HG03196 (cell line): ENCODE data around the gene TP53AIP1.

Source experiments
- ATAC-seq: cut with Tn5 transposase; IDR thresholded peaks from one replicate; pipeline ENCODE4 v1.9.1; 2021; ENCODE audit not compliant: unreplicated experiment

TP53AIP1 gene, protein sequence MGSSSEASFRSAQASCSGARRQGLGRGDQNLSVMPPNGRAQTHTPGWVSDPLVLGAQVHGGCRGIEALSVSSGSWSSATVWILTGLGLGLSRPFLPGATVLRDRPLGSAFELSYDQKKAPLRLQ

DNA sequence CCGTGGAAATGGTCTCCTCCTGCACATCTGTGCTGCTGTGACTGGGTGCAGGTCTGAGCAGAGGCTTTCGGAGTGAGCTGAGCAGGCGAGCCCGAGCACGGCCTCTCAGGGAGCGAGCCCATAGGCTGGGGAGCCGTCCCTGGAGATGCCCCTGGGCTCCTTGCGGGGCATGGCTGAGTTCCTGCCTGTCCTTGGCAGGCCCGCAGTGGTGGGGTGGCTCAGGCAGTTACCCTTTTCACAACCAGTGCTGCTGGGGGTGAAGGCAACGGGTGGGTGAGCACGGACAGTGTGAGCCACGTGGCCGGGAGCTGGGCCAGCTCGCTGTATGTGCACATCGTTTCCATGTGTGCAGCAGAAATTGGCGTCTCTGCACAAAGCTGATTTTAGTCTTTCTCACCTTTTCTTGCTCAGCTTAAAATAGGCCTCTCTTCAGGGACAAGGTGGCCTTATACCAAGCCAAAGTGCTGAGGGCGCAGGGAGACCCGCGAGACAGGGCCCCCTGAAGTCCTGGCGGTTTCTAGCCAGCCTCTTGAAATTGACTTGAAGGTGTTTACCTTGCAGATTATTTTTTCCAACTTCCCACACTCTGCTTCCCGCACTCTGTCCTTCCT lies at the start of gene TP53AIP1:
TSS of gene TP53AIP1 (minus strand) at position 55 of the 611 bp plus-strand sequence. CDS start 5,053 bp downstream, outside the sequence.
- no peak for ATAC-seq

DNA sequence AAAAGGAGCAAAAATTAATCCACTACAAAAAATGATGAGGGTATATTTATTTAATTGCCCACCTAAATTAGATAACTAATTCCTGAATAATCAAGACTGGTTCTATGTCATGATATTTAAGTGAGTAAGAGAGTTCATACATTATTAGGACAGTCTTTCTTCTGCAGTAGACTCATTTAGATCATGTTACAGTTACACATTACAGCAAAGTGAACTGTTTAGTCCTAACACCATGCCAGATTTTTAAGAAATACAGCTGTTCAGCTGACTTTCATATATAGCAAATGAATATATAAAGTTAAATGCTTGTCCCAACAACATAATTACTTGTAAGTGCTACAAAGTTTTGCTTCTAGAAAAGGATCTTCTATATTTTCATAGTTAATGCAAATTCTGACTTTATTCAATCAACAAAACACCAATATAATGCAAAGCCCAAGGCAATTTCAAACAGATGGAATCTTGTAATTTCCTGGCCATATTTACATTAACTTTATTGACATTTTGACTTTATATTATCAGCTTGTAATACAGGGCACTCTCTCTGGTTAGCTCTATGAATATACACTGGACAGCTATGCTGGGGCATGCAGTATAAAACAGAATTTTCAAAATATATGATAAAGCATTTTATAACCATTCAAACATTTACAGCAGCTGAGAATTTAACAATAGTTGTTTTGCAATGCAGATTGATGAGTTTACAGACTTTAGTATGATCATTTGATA lies 45.7 kb upstream of the TP53AIP1 start:
- no peak for ATAC-seq

DNA sequence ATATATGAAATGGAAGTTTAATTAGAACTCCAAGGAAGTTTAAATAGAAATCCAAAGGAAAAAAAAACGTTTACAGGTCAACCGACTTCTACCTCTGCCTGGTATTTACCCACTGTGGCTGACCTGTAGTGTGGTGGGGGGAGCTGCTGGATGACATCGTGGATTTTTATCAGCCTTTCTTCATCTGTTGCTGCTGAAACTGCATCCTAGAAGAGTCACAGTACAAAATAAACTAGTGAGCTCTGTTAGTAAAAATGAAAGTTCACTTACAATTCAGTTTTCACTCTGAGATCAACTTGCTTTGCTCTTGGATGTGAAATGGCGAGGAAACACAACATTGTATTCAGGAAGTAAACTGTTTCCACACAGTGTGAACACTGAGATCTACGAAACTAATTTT lies 43.2 kb upstream of the TP53AIP1 start:
- ATAC-seq = no peak

DNA sequence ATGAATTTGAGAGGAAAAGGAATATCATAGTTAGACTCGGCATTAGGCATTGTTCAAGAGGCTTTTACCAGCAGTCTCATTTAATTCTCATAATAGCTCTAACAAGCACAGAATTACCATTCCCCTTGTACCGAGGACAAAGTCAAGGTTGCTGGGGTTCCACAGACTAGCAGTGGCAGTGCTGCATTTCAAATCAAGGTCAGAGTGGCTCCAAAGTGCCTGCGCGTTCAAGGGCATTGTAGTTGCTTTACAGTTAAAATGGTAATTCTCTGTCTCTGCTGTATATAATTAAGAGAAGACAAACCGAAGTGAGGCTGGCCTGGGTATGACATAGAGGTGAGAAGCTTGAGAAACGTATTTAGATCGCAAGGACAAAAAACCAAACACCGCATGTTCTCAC lies 40.4 kb upstream of the TP53AIP1 start:
- ATAC-seq = no peak

DNA sequence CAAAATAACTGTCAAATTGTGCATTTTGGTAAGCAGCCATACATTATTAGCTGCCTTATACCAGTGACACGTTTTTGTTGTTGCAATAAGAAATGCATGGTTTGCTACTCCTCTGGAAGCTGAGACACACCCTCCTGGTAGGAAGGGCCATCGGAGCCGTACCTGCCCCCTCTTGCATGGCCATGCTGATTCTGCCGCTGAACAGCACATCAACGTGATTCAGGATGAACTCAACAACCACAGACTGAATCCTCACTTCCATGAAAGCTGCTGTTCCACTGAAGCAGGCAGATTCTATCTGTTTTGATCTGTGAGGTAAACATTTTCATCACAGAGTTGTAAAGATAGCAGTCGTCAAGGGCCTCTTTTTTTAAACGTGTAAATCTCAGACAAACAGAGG lies 38.6 kb upstream of the TP53AIP1 start:
- no peak for ATAC-seq

DNA sequence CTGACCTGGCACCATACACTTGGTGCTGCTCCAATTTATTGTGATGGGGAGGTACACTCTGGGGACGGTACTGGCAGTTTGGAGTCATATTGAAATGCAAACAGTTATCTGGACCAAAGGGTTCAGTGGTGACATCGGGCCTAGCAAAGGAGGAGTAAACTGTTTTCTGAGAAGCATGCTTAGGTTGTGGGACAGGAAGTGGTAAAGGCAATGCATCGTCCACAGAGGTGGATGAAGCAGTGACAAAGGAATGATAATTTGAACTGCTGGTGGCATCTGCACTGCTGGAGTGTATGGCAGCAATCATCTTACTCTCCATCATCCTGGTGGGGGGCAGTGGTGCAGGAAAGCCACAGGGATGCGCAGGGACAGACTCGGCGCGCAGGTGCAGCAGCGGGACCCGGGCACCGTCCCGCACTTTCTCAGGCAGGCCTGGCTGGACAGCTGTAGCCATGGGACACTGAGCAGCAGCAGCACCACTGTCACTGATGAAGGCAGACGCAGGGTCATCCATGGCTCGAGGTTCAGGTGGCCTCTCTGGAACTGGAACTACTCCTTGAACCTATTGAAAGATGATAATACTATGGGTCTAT lies 28.0 kb upstream of the TP53AIP1 start:
- ATAC-seq = no peak

DNA sequence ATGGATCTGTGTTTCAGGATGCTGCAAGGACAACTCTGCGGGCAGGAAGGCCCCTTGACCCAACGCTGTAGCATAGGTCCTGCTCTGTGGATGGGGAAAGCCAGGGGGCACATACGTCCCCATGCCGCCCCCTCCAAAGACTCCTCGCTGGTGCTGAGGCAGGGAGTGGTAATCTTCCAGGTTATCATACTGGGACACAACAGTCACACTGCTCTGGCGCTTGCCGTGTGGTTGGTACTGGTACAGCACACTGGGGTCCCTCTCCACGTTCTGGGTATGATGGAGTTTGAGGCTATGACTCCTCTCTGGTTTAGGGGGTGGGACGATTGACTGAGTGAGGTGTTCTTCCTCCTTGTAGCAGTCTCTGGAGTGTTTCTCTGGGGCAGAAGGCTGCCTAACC lies 26.2 kb upstream of the TP53AIP1 start:
- ATAC-seq = no peak

DNA sequence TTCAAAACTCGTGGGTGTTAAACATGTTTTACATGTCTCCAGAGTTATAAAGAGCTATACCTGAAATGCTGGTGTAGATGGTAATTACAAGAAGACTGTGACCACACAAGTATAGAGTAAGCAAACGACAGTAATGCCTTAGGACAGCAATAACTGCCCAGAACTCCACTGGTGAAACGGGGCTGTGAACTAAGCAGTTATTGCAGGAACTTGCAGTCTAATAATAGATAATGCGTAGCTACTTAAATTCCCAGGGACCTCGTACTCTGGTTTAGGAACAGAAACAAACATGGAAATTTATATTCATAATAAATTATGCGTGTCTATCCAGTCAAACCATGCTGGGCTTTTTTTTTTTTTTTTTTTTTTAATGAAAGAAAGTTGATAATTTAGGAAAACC lies 24.9 kb upstream of the TP53AIP1 start:
- ATAC-seq = no peak

DNA sequence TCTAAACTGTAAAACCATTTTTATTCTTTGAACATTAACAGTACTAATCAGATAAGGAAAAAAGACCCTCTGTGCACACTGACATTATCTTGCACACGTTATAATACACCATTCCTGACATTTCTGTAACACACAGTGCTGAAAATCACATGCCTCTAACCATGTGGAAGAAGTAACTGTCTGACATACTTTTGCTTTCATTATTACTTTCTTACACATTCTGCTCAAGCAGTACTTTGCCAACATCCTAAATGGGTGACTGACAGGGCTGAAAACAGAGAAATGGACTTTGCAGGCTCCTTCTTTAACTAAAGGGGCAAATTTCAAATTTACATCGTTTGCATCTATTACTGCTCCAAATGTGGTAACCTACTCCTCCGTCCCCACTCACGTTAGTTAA lies 22.8 kb upstream of the TP53AIP1 start:
- ATAC-seq = peak; percentile 97

DNA sequence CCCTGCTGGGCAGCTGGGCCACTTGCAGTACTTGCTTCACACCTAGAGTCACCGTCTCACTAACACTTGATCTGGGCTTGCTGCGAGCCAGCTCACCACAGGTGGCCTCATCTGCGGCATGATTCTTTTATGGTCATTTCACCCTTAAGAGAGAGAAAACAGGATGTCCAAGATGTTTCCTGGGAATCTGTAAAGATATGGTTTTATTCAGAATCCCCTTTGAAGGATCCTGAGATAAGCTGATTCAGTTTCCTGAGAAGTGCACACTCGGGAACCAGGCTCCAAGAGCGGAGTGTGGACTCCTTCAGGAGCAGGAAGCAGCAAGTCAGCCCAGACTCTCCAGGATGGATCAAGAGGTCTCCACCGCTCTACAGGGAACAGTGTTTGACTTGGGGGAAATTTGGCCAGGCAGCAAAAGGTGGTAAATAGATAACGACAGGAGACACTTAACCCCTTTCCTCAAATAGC lies 21.8 kb upstream of the TP53AIP1 start:
- ATAC-seq = no peak

DNA sequence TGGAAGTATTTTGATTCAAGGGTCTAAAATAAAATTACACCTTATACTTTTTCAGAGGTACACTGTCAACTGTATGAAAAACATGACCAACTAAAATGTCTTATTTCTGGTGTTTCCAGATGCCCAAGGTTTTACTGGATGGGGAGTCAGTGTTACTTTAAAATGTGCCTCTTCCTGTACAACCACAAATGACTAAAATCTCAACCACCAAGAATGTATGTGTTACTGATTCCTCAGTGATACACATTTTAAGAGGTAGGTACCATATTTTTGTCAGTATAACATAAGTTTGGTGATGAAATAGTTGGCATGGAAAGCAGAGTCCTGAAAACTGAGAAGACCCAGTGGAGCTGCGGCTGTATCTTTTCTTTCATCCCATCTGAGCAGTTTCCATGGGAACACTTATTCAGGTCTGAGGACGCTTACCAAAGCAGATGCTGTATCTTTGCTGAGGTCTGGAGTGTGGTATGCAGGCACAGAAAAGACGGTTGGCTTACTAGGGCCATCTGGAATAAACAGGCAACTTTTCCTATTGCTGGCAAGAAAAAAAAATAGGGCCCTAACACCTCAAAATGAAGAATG lies 21.2 kb upstream of the TP53AIP1 start:
- ATAC-seq = no peak

DNA sequence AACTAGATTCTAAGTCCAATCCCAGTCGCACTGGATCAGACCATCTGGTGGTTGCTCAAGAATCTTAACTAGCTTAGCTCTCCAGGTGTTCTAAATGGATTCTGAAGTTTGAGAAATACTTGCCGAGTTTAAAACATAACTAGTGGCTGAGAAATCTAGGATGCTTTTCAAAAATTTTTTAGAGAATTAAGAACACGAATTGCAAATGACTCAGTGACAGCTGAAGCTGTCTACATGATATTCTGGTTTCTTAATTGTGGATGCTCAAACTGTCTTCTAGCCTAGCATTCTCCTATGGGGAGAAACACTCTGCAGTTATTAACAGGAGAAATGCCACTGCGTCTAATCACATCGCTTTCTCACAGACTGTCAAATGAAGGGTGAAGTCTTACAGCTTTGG lies 20.2 kb upstream of the TP53AIP1 start:
- ATAC-seq = no peak

DNA sequence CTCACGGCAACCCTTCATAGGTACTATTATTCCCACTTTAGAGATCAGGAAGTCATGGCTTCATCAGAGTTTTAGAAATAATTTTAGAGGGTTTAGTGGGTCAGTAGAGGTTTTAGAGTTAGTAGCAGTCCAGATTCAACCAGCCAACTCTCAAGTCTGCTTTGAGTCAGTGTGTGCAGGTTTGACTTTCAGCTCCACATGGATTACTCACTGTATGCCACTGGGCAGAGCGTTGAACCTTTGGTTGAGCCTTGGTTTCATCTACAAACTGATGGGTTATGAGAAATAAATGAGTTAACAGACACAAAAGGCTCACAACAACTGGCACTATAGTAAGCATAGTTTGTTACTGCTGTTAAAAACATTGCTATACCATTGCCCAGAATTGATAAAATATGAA lies 19.0 kb upstream of the TP53AIP1 start:
- no peak for ATAC-seq

DNA sequence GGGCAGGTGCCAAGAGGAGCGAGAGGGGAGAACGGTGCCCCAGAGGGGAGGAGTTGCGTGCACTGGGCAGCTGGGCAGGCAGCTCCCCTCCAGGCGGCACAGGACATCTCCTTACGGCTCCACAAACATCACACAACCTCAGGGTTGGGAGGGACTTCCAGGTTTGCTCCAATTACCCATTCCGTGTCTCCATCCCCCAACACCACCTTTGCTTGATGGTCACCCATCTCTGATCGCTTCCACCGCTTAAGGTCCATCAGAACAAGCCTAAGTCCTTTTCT lies 14.5 kb upstream of the TP53AIP1 start:
- no peak for ATAC-seq

DNA sequence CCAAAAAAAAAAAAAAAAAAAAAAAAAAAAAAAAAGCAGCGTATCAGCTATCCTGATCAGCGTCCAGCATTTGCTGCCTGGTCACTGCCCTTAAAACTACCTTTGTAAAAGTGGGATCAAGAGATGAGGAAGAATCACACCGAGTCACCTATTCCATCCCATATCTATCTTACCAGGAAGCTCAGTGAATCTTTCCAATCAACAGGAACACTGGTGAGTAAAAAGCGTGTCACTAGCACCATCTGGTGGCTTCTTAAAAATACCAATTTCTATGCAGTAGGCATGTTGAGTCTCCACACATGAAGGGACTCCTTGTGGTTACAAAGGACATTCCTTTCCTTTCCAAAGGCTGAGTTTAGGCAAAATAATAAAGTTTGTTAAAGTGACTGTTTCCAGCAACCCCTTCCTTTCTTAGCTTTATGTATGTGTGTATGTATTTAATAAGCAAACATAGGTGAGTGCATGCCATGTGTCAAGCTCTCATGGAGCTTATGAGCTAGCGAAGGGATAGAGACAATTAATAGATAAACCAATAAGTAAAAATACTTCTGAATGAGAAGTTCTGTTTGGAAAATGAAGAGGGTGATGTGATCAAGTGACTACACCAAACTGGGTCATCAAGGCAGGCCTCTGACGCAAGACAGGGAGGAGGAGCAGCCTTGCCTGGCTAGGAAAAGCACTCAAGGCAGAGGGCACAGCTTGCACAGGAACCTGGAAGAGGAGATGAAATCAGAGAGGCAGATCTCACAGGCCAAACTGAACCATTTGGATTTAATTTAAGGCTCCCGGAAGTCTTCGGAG lies 13.9 kb upstream of the TP53AIP1 start:
- ATAC-seq = no peak

DNA sequence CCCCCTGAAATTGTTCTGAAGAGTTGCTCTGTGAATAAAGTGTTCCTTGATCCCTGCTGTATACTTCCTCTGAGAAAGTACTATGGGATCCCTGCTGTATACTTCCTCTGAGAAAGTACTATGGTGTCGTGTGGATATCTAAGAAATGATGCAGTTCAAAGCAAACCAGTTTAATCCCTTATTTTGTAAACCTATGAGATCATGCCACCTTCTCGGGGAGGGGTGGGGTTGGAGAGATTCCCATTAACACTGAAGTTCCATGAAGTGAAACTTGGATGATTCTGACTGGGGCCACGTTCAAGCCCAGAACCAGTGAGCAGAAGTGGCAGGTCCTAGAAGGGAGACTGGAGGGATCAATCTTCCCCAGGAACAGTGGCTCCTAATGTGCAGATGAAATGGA lies 13.0 kb upstream of the TP53AIP1 start:
- ATAC-seq = no peak

DNA sequence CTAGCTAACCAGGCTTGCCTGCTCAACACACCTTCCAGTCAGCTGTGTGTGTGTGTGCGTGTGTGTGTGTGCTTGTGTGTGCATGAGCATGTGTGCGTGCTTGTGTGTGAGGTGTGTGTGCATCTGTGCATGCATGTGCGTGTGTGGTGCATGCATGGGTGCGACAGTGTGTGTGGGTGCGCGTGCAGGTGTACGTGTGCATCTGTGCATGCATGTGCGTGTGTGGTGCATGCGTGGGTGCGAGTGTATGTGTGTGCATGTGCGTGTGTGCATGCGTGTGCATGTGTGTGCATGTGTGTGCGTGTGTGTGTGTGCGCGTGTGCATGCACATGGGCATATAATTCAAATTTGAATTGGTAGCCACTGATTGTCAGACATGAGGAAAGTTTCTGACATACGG lies 10.5 kb upstream of the TP53AIP1 start:
- ATAC-seq = no peak

DNA sequence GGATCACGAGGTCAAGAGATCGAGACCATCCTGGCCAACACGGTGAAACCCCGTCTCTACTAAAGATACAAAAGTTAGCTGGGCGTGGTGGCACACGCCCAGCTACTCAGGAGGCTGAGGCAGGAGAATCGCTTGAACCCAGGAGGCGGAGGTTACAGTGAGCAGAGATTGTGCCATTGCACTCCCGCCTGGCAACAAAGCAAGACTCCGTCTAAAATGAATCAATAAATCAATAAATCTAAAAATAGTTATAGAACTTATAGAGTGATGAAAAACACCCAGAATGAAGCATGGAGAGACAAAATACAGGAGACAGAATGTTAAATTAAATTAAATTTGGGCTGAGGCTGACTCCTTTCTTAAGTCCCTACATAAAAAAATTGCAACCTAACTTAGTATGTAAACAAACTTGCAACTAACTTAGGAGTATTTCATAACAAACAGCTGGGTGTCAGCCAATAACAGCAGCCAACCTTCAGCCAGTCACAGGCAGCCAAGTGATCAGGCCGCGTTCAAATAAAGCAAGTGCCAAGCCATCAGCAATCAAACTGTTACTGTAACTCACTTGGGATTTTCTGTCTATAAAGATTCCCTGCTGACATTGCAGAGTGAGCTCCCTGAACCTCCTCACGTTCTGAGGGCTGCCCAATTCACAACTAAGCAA lies 7.3 kb upstream of the TP53AIP1 start:
- no peak for ATAC-seq

DNA sequence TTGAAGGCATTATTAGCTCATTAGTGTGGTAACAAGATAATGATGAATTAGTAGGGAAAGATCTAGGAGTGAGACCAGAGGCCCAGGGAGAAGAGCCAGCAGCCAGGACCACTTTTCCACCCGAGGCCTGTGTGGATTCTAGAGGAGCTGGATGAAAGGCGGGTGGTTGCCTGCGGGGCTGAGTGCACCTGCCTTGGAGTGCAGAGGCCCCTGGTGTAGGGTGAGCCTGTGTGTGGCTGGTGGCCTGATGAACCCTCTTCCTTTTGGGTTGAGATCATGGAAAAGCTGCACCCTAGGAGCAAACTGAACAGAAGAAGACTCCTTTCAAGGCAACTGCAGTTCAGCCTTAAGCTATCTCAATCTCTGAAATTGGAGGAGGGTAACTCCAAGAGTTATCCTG lies 5.9 kb upstream of the TP53AIP1 start:
- no peak for ATAC-seq

DNA sequence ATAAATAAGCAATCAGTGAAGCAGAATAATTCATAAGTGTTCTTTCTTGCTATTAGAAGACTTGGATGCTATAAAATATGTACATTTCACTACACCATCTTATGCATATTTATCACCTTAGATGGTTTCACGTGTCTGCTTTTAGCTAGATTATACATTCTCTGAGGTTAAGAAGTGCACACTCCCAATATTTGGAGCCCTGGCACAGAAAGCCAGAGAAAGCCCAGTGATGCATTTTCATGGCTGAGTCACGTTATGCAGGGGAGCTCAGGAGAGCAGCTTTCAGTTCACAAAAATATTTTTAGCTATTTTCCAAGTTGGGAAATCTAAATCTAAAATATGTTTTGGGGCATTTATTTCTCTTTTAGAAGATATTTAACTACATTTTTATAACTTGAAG lies 5.1 kb upstream of the TP53AIP1 start:
- no peak for ATAC-seq

DNA sequence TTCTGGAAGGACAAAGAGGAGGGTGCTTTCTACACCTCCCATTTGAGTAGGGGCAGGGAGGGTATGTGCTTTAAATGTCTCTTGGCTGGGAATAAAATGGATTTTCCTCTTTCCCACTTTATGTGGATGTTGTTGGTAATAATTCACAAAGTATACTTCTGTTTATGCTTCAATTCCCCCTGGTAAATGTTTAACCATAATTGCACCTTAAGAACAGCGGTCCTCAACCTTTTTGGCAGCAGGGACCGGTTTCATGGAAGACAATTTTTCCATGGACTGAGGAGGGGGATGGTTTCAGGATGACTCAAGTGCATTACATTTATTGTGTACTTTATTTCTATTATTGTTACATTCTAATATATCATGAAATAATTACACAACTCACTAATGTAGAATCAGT lies 4.0 kb upstream of the TP53AIP1 start:
- ATAC-seq = no peak
